ENCODE measurements around the gene KRTAP6-1.

KRTAP6-1 gene

DNA sequence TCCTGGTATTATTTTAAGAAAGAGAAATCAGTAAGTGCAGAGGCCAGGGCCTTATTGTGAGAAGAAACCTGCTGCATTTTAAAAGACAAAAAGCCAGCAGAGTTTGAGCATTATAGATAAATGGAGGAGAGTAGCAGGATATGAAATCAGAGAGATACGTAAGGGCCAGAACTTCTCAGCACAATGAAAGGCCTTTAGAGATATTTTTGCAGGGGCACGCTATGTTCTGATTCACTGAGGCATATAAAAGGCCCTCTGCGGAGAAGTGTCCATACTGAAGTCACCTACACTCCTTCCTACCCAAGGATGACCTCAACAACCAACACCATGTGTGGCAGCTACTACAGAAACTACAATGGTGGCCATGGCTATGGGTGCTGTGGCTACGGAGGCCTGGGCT, 21.6 kb downstream of the KRTAP6-1 start, which contains the start of gene KRTAP6-3:
TSS of gene KRTAP6-3 (plus strand) at position 301 of the 400 bp plus-strand sequence. CDS start at position 307, 6 bp downstream.
- TF ChIP-seq, protein P1, sequence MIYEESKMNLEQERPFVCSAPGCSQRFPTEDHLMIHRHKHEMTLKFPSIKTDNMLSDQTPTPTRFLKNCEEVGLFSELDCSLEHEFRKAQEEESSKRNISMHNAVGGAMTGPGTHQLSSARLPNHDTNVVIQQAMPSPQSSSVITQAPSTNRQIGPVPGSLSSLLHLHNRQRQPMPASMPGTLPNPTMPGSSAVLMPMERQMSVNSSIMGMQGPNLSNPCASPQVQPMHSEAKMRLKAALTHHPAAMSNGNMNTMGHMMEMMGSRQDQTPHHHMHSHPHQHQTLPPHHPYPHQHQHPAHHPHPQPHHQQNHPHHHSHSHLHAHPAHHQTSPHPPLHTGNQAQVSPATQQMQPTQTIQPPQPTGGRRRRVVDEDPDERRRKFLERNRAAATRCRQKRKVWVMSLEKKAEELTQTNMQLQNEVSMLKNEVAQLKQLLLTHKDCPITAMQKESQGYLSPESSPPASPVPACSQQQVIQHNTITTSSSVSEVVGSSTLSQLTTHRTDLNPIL (CRISPR knock-in tag; IDR thresholded peaks at IDR 0.05; ENCODE audit: low read depth), result no peak
- no peak for TF ChIP-seq PPARA (CRISPR knock-in tag; IDR thresholded peaks at IDR 0.05; ENCODE audit: borderline replicate concordance)
- no peak for ATAC-seq

DNA sequence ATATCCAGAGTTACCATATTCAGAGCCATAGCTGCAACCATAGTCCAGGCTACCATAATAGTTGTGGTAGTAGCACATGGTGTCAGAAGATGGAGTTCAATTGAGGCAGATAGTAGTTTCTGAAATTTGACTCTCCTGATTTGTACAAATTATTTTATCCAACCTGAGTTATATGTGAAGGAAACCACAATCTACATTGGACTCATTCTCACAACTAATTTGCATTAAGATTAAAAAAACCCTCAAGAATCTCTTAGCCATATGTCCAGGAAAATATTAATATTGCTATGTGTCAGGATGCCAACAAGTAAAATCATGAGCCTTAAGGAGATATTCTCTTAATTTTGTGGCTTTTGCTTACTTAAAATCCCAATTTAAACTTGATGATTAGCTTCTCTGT, 23.4 kb downstream of the KRTAP6-1 start, which contains the start of gene KRTAP22-2:
TSS of gene KRTAP22-2 (minus strand) at position 101 of the 400 bp plus-strand sequence.
- TF ChIP-seq ISL1 (CRISPR knock-in tag; IDR thresholded peaks at IDR 0.05), result no peak
- TF ChIP-seq TCF4 (CRISPR knock-in tag; IDR thresholded peaks at IDR 0.05; ENCODE audit: borderline replicate concordance), result no peak
- TF ChIP-seq ARNTL (CRISPR knock-in tag; IDR thresholded peaks at IDR 0.05; ENCODE audit: borderline replicate concordance, low read depth), result no peak
- TF ChIP-seq CSDC2 (CRISPR knock-in tag; IDR thresholded peaks at IDR 0.05), result no peak
- no peak for TF ChIP-seq ZNF565 (CRISPR knock-in tag; conservative IDR thresholded peaks at IDR 0.05; ENCODE audit: low read depth)
- no peak for ATAC-seq

DNA sequence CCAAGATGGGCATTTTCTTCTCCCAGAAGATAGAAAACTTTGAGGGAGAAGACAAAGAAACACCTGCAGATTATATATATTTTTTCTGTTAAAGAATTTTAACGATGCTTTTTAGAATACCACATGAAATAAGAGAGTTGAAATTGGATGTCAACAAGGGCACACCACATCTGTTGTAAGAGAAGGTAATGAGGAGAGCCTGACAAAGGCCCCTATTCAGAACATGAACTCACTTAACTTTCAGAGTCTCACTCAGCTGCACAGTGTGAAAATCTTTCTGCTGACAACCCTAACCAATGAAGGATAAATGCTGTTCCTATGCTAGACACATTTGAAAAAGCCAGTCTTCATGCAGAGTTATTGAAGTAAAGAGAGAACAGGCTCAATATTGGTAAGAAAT, 30.9 kb downstream of the KRTAP6-1 start:
- TF ChIP-seq, protein P2, sequence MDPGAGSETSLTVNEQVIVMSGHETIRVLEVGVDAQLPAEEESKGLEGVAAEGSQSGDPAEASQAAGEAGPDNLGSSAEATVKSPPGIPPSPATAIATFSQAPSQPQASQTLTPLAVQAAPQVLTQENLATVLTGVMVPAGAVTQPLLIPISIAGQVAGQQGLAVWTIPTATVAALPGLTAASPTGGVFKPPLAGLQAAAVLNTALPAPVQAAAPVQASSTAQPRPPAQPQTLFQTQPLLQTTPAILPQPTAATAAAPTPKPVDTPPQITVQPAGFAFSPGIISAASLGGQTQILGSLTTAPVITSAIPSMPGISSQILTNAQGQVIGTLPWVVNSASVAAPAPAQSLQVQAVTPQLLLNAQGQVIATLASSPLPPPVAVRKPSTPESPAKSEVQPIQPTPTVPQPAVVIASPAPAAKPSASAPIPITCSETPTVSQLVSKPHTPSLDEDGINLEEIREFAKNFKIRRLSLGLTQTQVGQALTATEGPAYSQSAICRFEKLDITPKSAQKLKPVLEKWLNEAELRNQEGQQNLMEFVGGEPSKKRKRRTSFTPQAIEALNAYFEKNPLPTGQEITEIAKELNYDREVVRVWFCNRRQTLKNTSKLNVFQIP (CRISPR knock-in tag; IDR thresholded peaks at IDR 0.05; ENCODE audit: borderline replicate concordance, low read depth), result no peak
- TF ChIP-seq TOX (CRISPR knock-in tag; IDR thresholded peaks at IDR 0.05; ENCODE audit: borderline replicate concordance) (no peak), ISL1 (CRISPR knock-in tag; IDR thresholded peaks at IDR 0.05) (no peak), CSDC2 (CRISPR knock-in tag; IDR thresholded peaks at IDR 0.05) (no peak), ZFP30 (CRISPR knock-in tag; IDR thresholded peaks at IDR 0.05) (no peak), TCF4 (CRISPR knock-in tag; IDR thresholded peaks at IDR 0.05; ENCODE audit: borderline replicate concordance) (no peak), ZNF565 (CRISPR knock-in tag; conservative IDR thresholded peaks at IDR 0.05; ENCODE audit: low read depth) (no peak)
- ATAC-seq, result no peak

DNA sequence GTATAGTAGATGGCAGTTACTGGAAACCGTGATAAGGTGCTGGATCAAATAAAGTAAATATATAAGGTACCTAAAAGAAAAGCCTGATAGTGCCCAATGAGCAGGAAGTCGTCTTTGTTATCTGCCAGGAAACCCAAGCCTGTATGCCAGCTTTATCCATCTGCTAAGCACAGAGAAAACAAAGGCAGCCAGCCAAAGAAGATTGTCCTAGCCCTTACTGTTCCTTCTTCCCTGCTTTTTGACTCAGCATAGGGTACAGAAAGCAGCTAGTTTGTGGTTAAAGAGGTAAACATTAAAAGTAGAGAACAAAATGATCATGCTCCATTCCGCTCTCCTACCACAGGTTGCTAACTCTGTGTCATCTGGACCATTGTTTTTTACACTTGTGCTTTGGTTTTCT, 33.6 kb downstream of the KRTAP6-1 start:
- TF ChIP-seq RARB (CRISPR knock-in tag; IDR thresholded peaks at IDR 0.05), result no peak
- no peak for TF ChIP-seq ZFP3 (CRISPR knock-in tag; IDR thresholded peaks at IDR 0.05)
- TF ChIP-seq ESRRG (CRISPR knock-in tag; IDR thresholded peaks at IDR 0.05), result no peak
- TF ChIP-seq OSR1 (CRISPR knock-in tag; IDR thresholded peaks at IDR 0.05), result no peak
- TF ChIP-seq ARNTL (CRISPR knock-in tag; IDR thresholded peaks at IDR 0.05; ENCODE audit: borderline replicate concordance, low read depth), result no peak
- TF ChIP-seq PPARA (CRISPR knock-in tag; IDR thresholded peaks at IDR 0.05; ENCODE audit: borderline replicate concordance), result no peak
- TF ChIP-seq ISL1 (CRISPR knock-in tag; IDR thresholded peaks at IDR 0.05), result no peak
- TF ChIP-seq, protein P3, sequence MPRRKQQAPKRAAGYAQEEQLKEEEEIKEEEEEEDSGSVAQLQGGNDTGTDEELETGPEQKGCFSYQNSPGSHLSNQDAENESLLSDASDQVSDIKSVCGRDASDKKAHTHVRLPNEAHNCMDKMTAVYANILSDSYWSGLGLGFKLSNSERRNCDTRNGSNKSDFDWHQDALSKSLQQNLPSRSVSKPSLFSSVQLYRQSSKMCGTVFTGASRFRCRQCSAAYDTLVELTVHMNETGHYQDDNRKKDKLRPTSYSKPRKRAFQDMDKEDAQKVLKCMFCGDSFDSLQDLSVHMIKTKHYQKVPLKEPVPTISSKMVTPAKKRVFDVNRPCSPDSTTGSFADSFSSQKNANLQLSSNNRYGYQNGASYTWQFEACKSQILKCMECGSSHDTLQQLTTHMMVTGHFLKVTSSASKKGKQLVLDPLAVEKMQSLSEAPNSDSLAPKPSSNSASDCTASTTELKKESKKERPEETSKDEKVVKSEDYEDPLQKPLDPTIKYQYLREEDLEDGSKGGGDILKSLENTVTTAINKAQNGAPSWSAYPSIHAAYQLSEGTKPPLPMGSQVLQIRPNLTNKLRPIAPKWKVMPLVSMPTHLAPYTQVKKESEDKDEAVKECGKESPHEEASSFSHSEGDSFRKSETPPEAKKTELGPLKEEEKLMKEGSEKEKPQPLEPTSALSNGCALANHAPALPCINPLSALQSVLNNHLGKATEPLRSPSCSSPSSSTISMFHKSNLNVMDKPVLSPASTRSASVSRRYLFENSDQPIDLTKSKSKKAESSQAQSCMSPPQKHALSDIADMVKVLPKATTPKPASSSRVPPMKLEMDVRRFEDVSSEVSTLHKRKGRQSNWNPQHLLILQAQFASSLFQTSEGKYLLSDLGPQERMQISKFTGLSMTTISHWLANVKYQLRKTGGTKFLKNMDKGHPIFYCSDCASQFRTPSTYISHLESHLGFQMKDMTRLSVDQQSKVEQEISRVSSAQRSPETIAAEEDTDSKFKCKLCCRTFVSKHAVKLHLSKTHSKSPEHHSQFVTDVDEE (CRISPR knock-in tag; IDR thresholded peaks at IDR 0.05), result no peak
- TF ChIP-seq ZNF565 (CRISPR knock-in tag; conservative IDR thresholded peaks at IDR 0.05; ENCODE audit: low read depth), result no peak
- TF ChIP-seq SNAI2 (CRISPR knock-in tag; IDR thresholded peaks at IDR 0.05), result no peak
- no peak for TF ChIP-seq ZNF70 (CRISPR knock-in tag; IDR thresholded peaks at IDR 0.05)
- TF ChIP-seq BACH2 (CRISPR knock-in tag; IDR thresholded peaks at IDR 0.05; ENCODE audit: borderline replicate concordance), result no peak
- TF ChIP-seq, protein P4, sequence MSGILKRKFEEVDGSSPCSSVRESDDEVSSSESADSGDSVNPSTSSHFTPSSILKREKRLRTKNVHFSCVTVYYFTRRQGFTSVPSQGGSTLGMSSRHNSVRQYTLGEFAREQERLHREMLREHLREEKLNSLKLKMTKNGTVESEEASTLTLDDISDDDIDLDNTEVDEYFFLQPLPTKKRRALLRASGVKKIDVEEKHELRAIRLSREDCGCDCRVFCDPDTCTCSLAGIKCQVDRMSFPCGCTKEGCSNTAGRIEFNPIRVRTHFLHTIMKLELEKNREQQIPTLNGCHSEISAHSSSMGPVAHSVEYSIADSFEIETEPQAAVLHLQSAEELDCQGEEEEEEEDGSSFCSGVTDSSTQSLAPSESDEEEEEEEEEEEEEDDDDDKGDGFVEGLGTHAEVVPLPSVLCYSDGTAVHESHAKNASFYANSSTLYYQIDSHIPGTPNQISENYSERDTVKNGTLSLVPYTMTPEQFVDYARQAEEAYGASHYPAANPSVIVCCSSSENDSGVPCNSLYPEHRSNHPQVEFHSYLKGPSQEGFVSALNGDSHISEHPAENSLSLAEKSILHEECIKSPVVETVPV (CRISPR knock-in tag; IDR thresholded peaks at IDR 0.05), result no peak
- no peak for TF ChIP-seq GLIS3 (CRISPR knock-in tag; IDR thresholded peaks at IDR 0.05)
- TF ChIP-seq TCF4 (CRISPR knock-in tag; IDR thresholded peaks at IDR 0.05; ENCODE audit: borderline replicate concordance), result no peak
- TF ChIP-seq, protein P5, sequence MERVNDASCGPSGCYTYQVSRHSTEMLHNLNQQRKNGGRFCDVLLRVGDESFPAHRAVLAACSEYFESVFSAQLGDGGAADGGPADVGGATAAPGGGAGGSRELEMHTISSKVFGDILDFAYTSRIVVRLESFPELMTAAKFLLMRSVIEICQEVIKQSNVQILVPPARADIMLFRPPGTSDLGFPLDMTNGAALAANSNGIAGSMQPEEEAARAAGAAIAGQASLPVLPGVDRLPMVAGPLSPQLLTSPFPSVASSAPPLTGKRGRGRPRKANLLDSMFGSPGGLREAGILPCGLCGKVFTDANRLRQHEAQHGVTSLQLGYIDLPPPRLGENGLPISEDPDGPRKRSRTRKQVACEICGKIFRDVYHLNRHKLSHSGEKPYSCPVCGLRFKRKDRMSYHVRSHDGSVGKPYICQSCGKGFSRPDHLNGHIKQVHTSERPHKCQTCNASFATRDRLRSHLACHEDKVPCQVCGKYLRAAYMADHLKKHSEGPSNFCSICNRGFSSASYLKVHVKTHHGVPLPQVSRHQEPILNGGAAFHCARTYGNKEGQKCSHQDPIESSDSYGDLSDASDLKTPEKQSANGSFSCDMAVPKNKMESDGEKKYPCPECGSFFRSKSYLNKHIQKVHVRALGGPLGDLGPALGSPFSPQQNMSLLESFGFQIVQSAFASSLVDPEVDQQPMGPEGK (CRISPR knock-in tag; IDR thresholded peaks at IDR 0.05; ENCODE audit: borderline replicate concordance), result no peak
- no peak for TF ChIP-seq CSDC2 (CRISPR knock-in tag; IDR thresholded peaks at IDR 0.05)
- TF ChIP-seq, protein P1 (CRISPR knock-in tag; IDR thresholded peaks at IDR 0.05; ENCODE audit: low read depth), result no peak
- TF ChIP-seq ZNF8 (CRISPR knock-in tag; IDR thresholded peaks at IDR 0.05), result no peak
- ATAC-seq, result no peak
